Jurkat, Clone E6-1 (cell line): Measurements from ENCODE around the gene PSMG3.

ENCODE experiments used
- DNase-seq: peaks from one replicate; pipeline ENCODE4 v3.0.0-alpha.2; 2011; ENCODE audit warnings: low read depth, low spot score
- H3K4me3 ChIP-seq: 2 replicates; pipeline ENCODE4 v1.5.1; 2011; ENCODE audit warnings: mild to moderate bottlenecking, low read length, control low read depth, moderate library complexity

Gene PSMG3

GRCh38 chr7:1539882-1540775, 29.7 kb downstream of the PSMG3 start:
- H3K4me3 ChIP-seq, result no peak overlapping the region
- DNase-seq, result no peak

GRCh38 chr7:1539181-1539881, 30.5 kb downstream of the PSMG3 start:
- H3K4me3 ChIP-seq, result no peak overlapping the region
- DNase-seq, result no peak

GRCh38 chr7:1538544-1539180, 31.2 kb downstream of the PSMG3 start:
- DNase-seq, result no peak
- no peak overlapping the region for H3K4me3 ChIP-seq

GRCh38 chr7:1537535-1538412, 32.1 kb downstream of the PSMG3 start:
- no peak for DNase-seq
- no peak overlapping the region for H3K4me3 ChIP-seq

GRCh38 chr7:1536743-1537534, 32.9 kb downstream of the PSMG3 start:
- no peak for DNase-seq
- no peak overlapping the region for H3K4me3 ChIP-seq

- no peak overlapping the region for H3K4me3 ChIP-seq
- no peak for DNase-seq
Measured at GRCh38 chr7:1536455-1536742, 33.4 kb downstream of the PSMG3 start.

GRCh38 chr7:1535701-1536454, 34.0 kb downstream of the PSMG3 start:
- H3K4me3 ChIP-seq, result no peak overlapping the region
- DNase-seq, result no peak

- no peak for DNase-seq
- H3K4me3 ChIP-seq, result no peak overlapping the region
Measured at GRCh38 chr7:1535100-1535458, 34.8 kb downstream of the PSMG3 start.

GRCh38 chr7:1534330-1535099, 35.3 kb downstream of the PSMG3 start:
- no peak for DNase-seq
- no peak overlapping the region for H3K4me3 ChIP-seq

- no peak overlapping the region for H3K4me3 ChIP-seq
- DNase-seq, result no peak
Measured at GRCh38 chr7:1533547-1534329, 36.1 kb downstream of the PSMG3 start.

- no peak for DNase-seq
- H3K4me3 ChIP-seq, result no peak overlapping the region
Measured at GRCh38 chr7:1533255-1533546, 36.6 kb downstream of the PSMG3 start.

GRCh38 chr7:1532456-1533254, 37.2 kb downstream of the PSMG3 start:
- no peak overlapping the region for H3K4me3 ChIP-seq
- no peak for DNase-seq

GRCh38 chr7:1531979-1532455, 37.8 kb downstream of the PSMG3 start:
- H3K4me3 ChIP-seq, result peak overlapping the region; percentile 63
- no peak for DNase-seq

- DNase-seq, result no peak
- H3K4me3 ChIP-seq, result peak overlapping the region; percentile 63
Measured at GRCh38 chr7:1531263-1531978, 38.4 kb downstream of the PSMG3 start.

GRCh38 chr7:1530946-1531262, 38.9 kb downstream of the PSMG3 start:
- no peak for DNase-seq
- H3K4me3 ChIP-seq, result peak overlapping the region; percentile 63
